Germinal center (tissue), 1 donor: Measurements from ENCODE around the gene AFF1.
"Not testable (repeated sequence)": the region's sequence is repeated elsewhere in the genome, so short reads cannot be mapped to it uniquely, and the experiment has no call there.

Experiments used
- DNase-seq: peaks from one replicate; pipeline ENCODE4 v3.0.0; 2012; ENCODE audit warnings: mixed read lengths, low spot score

AFF1 gene

DNA sequence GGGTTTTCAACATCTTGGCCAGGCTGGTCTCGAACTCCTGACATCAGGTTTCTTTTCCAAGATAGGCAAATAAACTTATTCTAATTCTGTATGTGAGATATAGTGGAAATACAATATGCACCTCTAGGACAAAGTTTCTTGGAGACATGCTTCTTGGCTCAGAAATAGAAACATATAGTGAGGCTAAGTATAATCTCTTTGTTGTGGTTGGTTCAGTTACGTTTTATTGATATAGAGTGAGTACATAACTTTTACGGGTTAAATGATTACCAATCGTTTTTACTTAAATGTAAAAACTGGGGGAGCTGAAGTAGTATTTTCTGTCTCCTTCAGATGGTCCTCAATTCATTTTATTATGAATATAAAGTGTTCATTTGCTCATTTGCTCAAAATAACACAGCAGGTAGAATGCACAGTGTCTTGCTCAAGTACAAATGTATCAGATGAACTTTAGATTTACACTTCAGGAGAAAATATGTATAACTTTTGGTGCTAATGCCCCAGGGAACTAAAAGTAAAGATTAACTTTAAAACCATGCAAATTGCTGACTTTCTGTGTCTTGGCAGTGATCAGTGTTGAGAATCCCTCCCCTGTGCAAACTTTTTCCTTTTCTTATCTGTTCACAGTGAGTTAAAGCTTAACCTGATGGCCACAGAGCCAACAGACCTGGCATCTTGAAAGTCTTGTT lies 77.6 kb downstream of the AFF1 start:
- DNase-seq, result no peak

DNA sequence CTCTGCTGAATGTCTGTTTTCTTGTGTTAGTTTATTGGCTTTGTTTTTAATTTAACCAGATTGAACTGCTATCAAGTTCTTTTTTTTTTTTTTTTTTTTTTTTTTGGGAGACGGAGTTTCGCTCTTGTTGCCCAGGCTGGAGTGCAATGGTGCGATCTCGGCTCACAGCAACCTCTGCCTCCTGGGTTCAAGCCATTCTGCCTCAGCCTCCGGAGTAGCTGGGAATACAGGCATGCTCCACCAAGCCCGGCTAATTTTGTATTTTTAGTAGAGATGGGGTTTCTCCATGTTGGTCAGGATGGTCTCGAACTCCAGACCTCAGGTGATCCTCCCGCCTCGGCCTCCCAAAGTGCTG lies 78.1 kb downstream of the AFF1 start:
- not testable (repeated sequence) for DNase-seq

DNA sequence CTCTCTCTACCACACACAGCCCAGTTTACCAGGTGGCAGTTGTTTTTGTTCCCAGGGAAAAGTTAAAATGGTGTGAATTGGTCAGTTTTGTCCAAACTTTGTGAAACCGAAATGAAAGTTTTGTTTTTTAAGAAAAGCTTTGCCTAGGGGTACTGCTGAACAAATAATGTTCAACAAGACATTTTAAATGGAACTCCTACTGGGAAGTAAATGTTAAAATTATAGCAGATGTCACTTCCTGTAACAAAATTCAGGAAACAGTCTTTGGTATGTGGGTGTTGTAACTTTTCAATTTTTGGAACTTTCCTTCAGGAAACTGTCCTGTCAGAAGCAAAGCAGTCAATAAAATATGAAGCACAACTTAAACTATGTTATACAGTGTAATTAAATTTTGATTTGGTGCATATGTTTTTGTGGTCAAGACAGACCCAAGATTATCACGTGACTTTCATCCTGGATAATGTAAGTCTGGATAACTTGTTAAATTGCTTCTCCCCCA lies 79.5 kb downstream of the AFF1 start:
- no peak for DNase-seq

DNA sequence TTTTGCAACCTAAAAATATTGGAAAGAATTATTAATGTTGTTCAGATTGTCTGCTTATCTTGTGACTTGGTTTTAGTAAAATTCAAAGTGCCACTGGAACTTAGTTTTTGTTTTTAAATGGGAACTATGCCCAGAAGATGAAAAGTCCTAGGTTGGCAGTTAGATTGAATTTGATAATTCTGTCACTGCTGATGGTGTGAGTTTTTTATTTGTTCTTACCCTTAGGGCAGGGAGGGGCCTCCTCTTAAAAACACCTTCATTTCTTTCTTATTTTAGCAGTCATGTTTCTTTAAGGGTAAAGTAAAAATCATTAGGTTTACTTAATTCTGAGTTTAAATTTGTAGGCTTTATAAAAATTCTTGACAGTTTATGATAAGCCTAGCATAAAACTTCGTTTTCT lies 80.6 kb downstream of the AFF1 start:
- no peak for DNase-seq

DNA sequence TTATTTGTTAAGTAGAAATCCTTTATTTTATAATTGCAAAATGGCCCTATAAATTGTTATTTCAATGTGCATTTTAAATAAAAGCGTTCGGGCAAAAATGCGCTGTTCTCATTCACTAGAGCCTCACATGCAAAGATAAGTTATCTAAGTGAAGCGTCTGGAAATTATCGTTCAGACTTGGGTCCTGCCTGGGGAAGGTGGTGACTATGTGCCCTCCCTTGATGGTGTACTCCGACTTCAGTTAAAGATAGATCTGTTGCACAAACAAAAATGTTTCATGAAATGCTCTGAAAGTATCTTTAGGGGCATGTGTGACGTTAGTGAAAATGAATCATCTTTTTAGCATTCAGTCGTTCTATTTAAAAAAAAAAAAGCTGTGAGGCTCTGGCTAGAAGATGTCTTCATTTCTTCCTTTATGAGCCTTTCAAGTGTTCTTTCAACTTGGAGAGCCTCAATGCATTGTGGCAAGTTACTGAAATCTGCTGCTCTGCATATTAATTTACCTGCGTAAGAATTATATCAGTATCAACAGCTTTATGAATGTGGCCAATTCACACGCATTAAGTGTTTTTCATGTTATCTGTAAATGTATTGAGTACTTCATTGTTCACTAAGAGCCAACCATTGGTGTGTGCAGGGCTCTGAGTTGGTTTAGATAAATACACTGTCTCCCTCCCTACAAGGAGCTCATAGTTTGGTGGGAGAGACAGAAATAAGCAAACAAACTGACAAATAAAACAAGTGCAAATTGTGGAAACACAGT lies 83.0 kb downstream of the AFF1 start:
- DNase-seq, result no peak

DNA sequence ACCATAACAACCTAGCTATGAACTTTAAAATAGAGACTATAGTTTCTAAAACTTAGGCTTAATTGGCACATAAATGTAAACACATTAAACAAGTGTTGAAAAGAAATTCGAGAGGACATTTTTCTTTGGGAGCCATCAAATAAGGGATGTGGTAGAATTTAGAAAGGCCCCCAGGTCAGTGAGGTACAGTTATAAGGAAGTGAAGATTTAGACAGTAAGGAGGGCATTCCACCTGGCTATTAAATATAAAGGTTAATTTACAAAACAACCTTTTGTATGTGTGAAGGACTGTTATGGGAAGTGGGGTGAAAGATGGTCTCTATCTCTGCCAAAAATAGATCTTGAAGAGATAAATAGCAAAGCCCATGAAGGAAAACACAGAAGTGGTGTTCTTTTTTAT lies 83.9 kb downstream of the AFF1 start:
- DNase-seq, result no peak

DNA sequence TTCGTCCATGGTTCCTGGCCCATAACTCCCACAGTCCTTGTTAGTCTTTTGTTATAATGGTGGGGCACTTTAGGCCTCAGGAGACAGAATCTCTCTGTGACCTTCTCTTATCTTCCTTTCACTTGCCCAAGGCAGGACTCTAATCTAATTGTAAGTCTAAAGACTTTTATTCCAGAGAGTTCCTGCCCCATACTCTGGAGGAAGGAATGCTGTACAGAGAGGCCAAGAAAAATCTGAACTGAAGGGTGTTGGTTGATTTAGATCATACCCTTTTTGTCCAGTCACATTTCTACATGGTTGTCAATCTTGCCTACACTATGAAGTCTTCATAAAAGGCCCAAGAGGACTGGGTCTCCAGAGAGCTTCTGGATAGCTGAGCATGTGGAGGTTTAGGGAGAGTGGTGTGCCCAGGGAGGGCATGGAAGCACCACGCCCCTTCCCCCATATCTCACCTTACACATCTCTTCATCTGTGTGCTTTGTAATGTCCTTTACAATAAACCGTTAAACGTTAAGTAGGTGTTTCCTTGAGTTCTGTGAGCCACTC lies 84.5 kb downstream of the AFF1 start:
- DNase-seq, result no peak

DNA sequence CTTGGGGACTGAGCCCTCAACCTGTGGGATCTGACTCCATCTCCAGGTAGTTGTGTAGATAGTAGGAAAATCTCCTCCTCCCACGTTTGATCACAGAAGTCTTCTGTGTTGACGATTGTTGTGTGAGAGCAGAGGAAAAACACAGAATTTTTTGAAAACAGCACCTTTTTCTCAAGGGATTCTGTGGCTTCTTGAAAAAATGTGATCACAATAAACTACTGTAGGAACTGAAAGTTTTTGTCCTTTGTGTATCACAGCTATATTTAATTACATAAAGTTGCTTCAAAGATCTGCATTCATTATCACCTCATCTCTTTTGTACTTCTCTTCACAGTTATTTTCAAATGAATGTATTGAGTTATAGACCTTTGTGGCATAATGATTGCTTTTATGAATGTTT lies 85.1 kb downstream of the AFF1 start:
- no peak for DNase-seq

DNA sequence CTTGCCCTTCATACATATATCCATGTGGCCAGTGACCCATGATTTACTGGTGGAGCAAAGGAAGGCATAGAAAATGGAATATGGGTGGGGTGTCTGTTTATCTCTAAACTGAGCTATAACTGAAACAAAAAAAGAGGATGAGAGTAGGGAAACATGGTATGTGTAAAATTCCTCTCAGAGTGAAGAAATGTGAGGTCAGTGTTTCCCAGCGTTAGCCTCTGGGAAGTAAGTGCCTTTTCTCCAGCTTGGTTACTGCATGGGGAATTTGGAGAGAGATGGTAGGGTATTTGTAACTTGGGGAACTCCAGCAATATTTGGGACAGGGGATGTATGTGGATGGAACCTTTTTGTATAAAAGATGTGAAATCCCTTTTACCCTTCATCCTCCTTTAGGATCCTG lies 89.4 kb downstream of the AFF1 start:
- no peak for DNase-seq

DNA sequence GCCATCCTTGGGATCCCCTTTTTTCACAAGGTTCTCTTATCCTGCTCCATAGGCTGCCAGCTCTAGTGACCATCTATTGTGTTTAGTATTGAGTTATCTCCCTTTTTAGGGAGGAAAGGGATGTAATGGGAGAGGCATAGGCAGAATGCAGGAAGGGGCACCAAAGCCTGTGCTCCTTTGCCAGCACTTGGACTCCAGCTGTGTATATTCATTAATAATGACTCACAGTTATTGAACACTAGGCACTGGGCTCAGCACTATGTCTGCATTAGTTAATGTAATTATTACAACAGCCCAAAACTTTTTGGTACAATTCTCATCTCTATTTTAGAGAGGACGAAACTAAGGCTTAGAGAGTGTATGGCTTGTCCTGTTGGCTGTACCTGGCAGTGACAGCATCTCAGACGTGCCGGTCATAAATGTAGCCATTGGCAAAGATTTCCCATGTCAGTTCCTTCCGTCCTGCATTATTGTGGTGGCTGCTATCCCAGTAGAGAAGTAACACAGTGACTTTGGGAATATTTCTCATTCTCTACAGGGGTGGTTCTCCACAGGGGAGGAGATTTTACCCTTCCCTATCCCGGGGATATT lies 90.3 kb downstream of the AFF1 start:
- DNase-seq, result no peak

DNA sequence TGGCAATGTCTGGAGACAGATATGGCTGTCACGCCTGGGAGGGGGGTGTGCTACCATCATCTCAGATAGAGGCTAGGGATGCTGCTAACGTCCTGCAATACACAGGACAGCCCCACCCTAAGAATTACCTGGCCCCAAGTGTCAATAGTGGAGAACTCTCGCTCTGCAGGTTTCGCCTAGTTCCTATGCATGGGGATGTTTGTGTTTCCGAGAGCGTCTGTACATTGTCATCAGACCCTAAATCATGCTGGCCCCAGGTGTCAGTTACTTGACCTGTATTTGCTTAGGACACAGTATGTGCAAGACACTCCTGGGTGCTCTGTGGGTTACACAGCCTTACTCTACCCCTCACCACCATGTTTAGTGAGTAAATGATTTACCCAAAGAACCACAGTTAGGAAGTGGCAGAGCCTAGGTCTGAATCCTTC lies 90.8 kb downstream of the AFF1 start:
- DNase-seq, result no peak

DNA sequence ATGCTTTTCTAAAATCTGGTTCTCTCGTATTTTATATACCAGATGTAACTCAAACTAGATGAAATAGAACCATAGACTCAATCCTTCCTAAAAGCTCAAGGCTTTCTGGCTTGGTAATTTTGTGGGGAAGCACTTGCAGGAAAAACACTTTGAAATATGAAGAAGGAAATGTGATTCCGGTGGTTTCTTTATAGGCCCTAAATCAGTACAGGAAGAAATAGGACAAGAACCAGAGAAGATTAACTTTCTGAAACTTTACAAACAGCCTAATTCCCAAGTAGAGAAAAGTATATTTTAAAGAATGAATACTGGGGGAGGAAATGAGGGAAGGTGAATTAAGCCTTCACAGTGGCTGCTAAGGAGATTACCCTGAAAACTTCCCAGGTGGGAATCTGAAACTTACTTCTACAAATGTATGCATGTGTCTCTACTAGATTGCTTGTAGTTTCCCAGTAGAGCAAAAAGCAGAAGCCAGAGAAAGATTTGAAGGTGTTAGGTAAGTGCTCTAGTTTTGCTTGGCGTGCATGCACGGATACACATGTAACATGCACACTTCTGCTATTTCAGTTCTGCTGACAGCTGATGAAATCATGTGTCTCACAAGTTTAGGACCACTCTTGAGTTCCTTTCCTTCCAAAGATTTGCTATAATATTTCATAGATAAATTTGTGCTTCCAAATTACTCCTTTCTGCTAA lies 92.1 kb downstream of the AFF1 start:
- DNase-seq, result peak; percentile 41

DNA sequence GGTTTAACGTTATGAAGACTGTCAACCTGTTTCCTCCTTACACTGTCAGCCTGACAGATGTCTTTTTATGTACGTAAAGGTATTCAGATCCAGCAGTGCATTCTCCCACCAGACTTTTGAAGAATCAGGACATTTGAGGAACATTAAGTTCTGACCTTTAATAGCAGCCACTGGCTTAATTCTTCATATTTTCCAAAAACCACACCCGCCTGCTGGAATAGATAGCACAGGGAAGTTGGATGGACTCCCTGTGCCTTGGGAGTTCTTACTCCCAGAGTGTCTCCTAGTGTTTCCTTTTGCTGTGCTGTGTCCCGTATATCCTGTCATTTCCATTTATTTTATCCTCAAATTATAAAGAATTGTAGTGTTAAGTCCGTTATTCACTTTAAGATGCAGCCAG lies 94.5 kb downstream of the AFF1 start:
- no peak for DNase-seq

DNA sequence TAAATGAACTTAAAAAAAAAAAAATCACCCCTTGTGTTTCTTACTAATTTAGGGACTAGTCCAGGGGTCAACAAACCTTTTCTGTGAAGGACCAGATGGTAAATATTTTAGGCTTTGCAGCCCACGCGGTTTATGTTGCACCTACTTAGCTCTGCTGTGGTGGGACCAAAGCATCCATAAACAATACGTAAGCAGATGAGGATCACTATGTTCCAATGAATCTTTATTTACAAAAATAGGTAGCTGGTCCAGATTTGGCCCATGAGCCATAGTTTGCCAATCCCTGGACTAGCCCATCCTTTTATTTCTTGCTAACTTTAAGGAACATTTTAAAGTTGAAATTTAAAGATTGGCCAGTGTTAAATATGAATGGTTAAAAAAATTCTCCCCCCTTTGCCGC lies 95.3 kb downstream of the AFF1 start:
- DNase-seq, result no peak

DNA sequence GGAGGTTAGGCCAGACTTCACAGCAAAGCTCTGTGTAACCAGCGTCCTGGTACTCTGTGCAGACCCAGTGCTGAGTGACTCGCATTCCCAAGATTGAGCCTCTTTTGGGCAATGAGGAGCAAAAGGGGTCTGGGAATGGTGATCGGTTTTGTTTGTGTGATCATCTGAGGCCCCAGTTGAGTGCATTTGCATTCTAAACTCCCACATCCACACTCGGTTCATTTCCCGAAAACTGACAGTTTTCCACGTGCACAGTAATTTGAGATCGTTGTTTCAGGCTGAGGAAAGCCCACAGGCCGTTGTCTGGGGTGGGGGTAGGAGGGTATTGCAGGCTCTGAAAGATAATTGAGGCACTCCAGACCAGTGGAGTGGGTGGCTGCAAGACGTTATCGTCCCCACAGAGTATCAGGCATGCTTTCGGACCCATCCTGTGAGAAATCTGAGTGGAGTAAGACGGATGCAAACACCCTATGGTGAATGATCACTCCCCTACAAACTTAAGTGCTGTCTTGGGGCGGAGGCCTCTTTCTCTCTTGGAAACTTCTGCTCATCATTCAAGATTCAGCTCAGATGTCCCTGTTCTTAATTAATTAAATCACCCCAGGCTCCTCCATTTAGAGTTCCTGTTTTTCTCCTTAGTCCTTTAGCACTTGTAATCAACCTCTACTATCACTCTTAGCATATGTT lies 96.1 kb downstream of the AFF1 start:
- no peak for DNase-seq

DNA sequence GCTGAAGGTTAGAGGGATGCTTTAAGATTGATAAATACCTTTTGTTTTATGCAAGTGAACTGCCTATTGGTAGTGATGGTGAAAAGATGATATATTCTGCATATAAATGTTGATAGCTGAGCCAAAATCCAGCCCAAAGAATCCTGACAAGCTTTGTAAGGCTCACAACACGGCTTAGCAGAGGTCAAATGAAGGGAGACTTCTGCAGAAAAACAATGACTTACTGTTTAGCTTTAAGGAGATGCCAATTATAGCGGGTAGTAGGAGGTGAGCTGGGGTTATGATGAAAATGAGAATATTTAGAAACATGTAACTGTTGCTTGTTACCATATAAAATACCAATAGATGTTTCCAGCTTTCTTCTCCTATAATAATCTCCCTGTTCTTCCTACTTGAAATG lies 97.1 kb downstream of the AFF1 start:
- DNase-seq, result no peak

DNA sequence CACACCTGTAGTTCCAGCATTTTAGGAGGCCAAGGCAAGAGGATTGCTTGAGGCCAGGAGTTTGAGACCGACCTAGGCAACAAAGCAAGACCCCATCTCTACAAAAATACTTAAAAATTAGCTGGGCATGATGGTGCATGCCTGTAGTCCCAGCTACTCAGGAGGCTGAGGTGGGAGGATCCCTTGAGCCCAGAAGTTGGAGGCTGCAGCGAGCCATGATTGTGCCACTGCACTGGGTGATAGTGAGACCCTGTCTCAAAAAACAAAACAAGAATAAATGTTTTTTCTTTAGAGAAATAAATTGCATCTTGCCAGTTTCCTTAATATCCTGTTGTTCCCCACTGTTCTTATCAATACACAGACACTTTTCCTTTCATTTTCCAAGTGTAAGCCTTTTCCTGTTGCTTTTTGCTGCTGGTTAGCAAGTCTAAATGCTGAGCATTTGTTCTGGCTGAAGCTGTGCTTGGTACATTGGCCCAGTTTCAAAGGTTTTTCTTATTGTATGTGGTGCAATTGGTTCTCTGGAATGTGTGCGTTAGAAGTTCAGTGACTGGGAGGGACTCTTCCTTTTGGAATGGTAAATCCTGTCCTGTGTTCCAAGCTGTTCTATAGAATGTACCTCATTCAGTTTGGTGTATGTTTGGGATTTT lies 98.2 kb downstream of the AFF1 start:
- DNase-seq, result no peak

DNA sequence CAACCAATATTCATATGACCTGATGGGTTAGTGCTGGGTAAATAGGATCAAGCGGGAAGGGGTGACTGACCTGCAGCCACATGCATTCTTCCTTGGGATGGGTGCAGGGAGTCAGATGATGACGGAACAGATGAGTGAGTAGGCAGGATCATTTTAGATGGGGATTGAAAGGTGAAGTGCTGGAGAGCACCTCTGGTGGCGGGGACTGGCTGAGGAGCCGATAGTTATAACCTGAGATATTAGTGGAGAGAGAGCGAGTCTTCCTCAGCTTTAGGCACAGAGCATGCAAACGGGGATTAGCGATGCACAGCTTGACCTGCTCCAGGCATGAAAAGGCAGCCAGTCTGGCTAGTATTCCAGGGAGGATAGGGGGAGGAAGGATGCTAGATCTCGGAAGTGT lies 99.1 kb downstream of the AFF1 start:
- DNase-seq, result no peak

DNA sequence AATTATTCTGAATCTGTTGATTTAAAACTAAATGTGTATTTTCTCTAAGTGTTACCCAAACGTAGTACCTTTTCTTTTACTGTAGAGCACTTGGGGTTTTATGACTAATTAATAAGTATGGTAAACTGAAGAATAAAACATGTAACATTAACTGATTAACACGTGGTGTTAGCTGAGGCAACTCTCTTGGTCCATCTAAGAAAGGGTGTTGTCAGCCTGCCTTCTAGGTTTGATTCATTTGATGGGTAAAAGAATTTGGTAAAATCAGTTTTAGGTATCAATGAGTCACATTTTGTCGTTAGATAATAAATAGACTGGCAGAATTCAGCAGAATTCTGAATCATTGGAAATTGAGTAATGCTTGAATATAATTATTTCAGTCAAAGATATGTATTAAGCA lies 99.7 kb downstream of the AFF1 start:
- DNase-seq, result no peak

DNA sequence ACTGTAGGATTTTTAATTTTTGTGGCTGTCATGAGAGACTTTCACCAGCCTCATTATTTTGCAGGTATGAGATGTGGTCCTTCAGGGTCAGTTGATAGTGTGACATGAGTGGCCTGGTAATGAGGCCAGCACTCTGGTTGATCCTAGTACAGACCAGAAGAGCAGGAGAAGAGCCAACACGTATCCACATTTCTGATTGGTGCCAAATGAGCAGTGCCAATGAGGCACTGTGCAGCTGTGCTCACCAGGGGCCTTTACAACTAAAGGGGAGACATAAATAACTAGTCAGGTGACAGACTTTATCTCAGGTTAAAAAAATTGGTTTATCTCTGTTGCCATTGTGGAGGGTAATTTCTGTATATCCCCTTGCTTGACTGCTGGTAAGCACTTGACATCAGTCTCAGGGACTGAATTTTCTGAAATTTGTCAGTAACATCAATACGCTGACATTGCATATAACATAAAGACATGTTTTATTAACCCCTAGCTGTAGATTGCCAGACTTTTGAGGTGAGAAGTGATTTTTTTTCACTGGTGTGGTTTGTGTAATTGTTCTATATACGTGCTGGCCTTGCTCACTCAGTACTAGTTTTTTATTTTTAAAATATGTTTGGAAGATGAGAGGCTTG lies 101.2 kb downstream of the AFF1 start:
- no peak for DNase-seq

DNA sequence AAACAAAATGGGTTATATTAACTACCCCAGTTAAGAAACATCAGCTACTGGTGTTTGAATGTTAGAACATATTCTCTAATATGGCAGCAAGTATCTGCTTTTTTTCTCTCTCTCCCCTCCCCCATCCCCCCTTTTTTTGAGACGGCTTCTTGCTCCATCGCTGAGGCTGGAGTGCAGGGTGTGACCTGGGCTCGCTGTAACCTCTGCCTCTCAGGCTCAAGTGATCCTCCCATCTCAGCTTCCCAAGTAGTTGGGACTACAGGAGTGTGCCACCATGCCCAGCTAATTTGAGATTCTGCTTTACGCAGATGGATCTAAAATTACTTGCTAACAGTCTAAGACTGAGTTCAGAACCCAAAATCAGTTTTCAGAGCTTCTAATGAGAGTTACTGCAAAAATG lies 101.9 kb downstream of the AFF1 start:
- DNase-seq, result no peak
